OCI-LY7 (cell line): ENCODE results near the gene NGEF.

ENCODE experiments used
- CTCF ChIP-seq: fragments of 200-600 bp; sonication (generic); conservative IDR thresholded peaks from 2 replicates; pipeline ENCODE4 v1.5.1; 2014; ENCODE audit warnings: mild to moderate bottlenecking, antibody characterized with exemption, low read length, moderate library complexity, mixed read lengths
- EZH2phosphoT487 ChIP-seq: fragments of 200-600 bp; sonication (generic); IDR thresholded peaks from 2 replicates; pipeline ENCODE4 v1.6.1; 2018; ENCODE audit warnings: low read depth, borderline replicate concordance, mild to moderate bottlenecking, mixed run types, antibody characterized with exemption, low read length, moderate library complexity, mixed read lengths

- no peak for TF ChIP-seq CTCF
- TF ChIP-seq EZH2phosphoT487 = no peak
Observed at GRCh38 chr2:232835687-232836208, 177.3 kb downstream of the NGEF start.
